Measurements from ENCODE around the gene TTLL4.

DNA sequence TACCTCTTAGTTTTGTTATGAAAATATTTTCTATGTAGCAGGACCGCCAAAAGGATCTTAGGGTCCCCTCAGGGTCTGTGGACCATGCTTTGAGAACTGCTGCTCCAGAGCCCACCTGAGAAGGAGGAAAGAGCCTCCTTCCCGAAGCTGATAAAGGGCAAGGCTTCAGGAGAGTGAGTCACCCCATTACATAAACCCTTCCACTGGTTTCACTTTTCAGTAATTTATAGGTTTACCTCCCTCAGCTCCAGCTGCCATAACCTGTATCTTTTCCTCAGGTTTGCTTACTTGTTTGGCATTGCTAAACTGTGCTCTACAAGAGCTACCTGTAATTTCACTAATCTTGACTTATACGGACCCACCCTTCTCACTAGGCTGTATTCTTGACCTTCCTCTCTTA, 6.6 kb downstream of the TTLL4 start:
- TF ChIP-seq, protein P1, sequence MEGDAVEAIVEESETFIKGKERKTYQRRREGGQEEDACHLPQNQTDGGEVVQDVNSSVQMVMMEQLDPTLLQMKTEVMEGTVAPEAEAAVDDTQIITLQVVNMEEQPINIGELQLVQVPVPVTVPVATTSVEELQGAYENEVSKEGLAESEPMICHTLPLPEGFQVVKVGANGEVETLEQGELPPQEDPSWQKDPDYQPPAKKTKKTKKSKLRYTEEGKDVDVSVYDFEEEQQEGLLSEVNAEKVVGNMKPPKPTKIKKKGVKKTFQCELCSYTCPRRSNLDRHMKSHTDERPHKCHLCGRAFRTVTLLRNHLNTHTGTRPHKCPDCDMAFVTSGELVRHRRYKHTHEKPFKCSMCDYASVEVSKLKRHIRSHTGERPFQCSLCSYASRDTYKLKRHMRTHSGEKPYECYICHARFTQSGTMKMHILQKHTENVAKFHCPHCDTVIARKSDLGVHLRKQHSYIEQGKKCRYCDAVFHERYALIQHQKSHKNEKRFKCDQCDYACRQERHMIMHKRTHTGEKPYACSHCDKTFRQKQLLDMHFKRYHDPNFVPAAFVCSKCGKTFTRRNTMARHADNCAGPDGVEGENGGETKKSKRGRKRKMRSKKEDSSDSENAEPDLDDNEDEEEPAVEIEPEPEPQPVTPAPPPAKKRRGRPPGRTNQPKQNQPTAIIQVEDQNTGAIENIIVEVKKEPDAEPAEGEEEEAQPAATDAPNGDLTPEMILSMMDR (IDR thresholded peaks at IDR 0.05): no peak
- TF ChIP-seq POLR2A (IDR thresholded peaks at IDR 0.05) (no peak), POLR2AphosphoS5 (IDR thresholded peaks at IDR 0.05) (no peak)

Data from breast epithelium (tissue), 3 donors.